Measurements from ENCODE around the gene CAMTA1.

DNA sequence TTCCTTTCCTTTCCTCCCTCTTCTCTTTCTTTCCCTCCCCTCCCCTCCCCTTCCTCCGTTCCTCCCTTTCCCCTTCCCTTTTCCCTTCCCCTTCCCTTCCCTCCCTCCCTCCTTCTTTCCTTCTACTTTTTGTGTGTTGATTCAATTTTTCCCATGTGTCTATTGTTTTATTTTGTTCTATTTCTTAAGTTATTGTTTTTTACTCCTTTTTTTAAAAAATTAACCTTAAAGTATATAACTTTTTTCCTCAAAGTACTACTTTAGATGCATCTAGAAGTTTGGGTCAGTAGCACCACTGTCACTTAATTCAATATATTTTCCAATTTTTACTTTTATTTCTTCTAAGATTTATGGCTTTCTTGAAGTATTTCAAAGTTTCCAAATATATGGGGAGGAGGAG, 537.7 kb downstream of the CAMTA1 start:
- TF ChIP-seq L3MBTL2 (IDR thresholded peaks at IDR 0.05), result no peak
- TF ChIP-seq, protein P1, sequence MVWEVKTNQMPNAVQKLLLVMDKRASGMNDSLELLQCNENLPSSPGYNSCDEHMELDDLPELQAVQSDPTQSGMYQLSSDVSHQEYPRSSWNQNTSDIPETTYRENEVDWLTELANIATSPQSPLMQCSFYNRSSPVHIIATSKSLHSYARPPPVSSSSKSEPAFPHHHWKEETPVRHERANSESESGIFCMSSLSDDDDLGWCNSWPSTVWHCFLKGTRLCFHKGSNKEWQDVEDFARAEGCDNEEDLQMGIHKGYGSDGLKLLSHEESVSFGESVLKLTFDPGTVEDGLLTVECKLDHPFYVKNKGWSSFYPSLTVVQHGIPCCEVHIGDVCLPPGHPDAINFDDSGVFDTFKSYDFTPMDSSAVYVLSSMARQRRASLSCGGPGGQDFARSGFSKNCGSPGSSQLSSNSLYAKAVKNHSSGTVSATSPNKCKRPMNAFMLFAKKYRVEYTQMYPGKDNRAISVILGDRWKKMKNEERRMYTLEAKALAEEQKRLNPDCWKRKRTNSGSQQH (CRISPR knock-in tag; IDR thresholded peaks at IDR 0.05), result no peak
- TF ChIP-seq ZNF407 (IDR thresholded peaks at IDR 0.05; ENCODE audit: low read depth), result no peak
- TF ChIP-seq, protein P2, sequence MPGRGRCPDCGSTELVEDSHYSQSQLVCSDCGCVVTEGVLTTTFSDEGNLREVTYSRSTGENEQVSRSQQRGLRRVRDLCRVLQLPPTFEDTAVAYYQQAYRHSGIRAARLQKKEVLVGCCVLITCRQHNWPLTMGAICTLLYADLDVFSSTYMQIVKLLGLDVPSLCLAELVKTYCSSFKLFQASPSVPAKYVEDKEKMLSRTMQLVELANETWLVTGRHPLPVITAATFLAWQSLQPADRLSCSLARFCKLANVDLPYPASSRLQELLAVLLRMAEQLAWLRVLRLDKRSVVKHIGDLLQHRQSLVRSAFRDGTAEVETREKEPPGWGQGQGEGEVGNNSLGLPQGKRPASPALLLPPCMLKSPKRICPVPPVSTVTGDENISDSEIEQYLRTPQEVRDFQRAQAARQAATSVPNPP (IDR thresholded peaks at IDR 0.05; ENCODE audit: borderline replicate concordance, insufficient read depth, insufficient read length), result no peak
- TF ChIP-seq FOXK1 (CRISPR knock-in tag; IDR thresholded peaks at IDR 0.05; ENCODE audit: borderline replicate concordance), result no peak
- TF ChIP-seq HDAC2 (IDR thresholded peaks at IDR 0.05), result no peak
- TF ChIP-seq TOE1 (IDR thresholded peaks at IDR 0.05; ENCODE audit: borderline replicate concordance), result no peak
- no peak for TF ChIP-seq TOE1 (CRISPR knock-in tag; IDR thresholded peaks at IDR 0.05; ENCODE audit: borderline replicate concordance, low read depth)
- TF ChIP-seq, protein P3, sequence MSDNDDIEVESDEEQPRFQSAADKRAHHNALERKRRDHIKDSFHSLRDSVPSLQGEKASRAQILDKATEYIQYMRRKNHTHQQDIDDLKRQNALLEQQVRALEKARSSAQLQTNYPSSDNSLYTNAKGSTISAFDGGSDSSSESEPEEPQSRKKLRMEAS (CRISPR knock-in tag; IDR thresholded peaks at IDR 0.05), result no peak
- TF ChIP-seq BRF1 (IDR thresholded peaks at IDR 0.05; ENCODE audit: borderline replicate concordance, extremely low read depth, insufficient read length), result no peak
- TF ChIP-seq, protein P4, sequence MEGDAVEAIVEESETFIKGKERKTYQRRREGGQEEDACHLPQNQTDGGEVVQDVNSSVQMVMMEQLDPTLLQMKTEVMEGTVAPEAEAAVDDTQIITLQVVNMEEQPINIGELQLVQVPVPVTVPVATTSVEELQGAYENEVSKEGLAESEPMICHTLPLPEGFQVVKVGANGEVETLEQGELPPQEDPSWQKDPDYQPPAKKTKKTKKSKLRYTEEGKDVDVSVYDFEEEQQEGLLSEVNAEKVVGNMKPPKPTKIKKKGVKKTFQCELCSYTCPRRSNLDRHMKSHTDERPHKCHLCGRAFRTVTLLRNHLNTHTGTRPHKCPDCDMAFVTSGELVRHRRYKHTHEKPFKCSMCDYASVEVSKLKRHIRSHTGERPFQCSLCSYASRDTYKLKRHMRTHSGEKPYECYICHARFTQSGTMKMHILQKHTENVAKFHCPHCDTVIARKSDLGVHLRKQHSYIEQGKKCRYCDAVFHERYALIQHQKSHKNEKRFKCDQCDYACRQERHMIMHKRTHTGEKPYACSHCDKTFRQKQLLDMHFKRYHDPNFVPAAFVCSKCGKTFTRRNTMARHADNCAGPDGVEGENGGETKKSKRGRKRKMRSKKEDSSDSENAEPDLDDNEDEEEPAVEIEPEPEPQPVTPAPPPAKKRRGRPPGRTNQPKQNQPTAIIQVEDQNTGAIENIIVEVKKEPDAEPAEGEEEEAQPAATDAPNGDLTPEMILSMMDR (IDR thresholded peaks at IDR 0.05 in 2 of 3, conservative IDR thresholded peaks at IDR 0.05 in 1 of 3; ENCODE audit: insufficient read depth in 2 of 3, low read depth in 1 of 3, low read length in 3 of 3), result no peak
